Stimulated activated CD4-positive, alpha-beta T cell treated with anti-CD3 and anti-CD28 coated beads, Interleukin-4, amount 100 ng/mL, for 4 hours (primary cell): ENCODE results near the gene LAT.
"Not testable (repeated sequence)": the region's sequence is repeated elsewhere in the genome, so short reads cannot be mapped to it uniquely, and the experiment has no call there.

Experiments
- DNase-seq, 2 experiments: peaks; one replicate each; pipeline ENCODE4 v3.0.0-alpha.2; 2020

LAT gene

GRCh38 chr16:28977703-28978662 lies 6.9 kb upstream of the LAT start:
- peak in 1 of 2 experiments; percentile 26 for DNase-seq

- DNase-seq, result not testable (repeated sequence)
Measured at GRCh38 chr16:28980330-28980729, 4.5 kb upstream of the LAT start.

DNA sequence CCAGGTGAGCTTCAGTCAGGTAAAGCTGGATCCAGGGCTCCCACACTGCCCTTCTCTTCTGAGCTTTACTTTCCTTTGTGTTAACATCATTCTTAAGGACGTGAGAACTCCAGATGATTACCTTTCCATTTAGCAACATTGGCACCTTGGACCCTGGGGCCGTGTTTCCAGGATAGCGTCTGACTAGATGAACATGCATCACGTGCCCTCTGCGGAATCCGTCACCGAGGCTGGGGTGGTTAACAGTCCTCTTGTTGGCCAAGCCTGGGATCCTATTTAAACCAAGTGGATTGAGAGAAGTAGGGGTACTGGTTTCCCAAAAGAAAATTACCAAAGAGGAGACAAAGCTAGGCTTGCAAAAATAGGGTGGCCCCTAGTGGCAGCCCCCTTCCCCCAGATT lies 3.9 kb upstream of the LAT start:
- no peak for DNase-seq

DNA sequence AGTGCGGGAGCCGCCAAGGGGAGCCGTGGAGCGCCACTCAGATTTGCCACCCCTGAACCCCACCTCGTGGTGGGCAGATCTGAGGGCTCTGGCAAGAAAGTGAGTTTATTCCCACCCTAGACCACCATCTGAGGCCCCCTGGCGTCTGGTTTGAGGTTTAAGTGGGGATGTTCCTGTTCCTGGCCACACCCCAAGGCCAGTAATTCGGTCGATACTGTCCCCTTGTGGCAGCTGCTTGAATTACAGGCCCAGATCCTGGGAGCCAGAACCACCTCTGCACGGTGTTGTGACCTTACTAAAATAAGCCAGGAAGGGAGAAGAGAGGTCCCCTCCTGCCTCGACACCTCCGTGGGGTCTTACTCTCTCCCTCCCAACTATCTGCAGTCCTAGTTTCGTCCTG lies 3.3 kb upstream of the LAT start:
- DNase-seq, result peak in 1 of 2 experiments; percentile 15

DNA sequence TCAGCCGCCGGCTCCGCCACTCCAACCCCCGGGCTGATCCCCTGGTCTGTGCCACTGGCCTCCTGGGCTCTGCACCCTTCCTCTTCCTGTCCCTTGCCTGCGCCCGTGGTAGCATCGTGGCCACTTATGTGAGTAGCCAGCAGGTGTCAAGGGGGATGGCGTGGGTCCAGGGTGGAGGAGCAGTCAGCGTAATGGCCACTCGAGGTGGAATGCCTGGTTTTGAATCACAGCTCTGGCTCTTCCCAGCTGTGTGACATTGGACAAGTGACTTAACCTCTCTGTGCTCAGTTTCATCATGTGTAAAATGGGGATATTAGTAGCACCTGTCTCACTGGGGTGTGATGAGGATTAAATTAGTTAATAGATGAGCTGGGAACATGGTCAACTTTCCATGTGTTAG lies 2.4 kb upstream of the LAT start:
- no peak for DNase-seq

GRCh38 chr16:28982949-28983348 lies 1.9 kb upstream of the LAT start:
- DNase-seq, result no peak

- DNase-seq, result no peak
Measured at GRCh38 chr16:28983644-28984043, 1.2 kb upstream of the LAT start.

GRCh38 chr16:28984091-28984490 lies 761 bp upstream of the LAT start:
- no peak for DNase-seq

DNA sequence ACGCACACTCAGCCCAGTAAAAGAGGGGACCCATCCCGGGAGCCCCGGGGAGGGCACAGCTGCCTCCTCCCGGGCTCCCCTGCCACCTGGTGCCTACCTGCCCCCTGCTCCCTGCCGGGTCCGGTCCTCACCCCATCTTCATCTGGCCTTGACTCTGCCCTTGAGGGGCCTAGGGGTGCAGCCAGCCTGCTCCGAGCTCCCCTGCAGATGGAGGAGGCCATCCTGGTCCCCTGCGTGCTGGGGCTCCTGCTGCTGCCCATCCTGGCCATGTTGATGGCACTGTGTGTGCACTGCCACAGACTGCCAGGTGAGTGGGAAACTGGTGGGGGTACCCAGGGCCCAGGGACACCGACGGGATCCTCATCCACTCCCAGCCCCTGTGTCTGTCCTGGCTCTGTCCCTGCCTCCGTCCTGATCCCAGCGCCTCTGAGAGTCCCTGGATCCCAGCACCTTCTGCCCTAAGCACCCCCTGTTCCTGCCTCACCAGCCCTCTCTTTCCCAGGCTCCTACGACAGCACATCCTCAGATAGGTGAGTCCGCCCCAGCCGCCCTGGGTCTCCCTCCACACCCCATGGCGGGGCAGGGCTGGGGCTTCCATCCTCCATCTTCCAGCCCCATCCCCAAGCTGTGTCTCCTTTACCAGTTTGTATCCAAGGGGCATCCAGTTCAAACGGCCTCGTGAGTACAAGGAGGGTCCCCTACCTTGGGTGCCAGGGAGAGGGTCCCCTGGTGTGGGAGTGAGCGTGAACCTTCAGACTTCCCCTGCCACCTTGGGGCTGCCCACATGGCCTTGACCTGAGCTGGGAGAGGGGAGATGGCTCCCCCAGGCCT lies 574 bp downstream of the LAT start:
- DNase-seq, result no peak

GRCh38 chr16:28986046-28986445 lies 1.2 kb downstream of the LAT start:
- DNase-seq, result no peak

DNA sequence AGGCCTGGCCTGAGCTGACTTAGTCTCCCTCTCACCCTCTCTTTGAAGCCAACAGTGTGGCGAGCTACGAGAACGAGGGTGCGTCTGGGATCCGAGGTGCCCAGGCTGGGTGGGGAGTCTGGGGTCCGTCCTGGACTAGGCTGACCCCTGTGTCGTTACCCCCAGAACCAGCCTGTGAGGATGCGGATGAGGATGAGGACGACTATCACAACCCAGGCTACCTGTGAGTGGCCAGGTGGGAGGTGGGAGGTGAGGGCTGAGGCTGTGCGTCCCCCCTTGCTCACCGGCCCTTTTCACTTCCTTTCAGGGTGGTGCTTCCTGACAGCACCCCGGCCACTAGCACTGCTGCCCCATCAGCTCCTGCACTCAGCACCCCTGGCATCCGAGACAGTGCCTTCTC lies 1.6 kb downstream of the LAT start:
- no peak for DNase-seq

- DNase-seq, result no peak
Measured at GRCh38 chr16:28987170-28987853, 2.5 kb downstream of the LAT start.

DNA sequence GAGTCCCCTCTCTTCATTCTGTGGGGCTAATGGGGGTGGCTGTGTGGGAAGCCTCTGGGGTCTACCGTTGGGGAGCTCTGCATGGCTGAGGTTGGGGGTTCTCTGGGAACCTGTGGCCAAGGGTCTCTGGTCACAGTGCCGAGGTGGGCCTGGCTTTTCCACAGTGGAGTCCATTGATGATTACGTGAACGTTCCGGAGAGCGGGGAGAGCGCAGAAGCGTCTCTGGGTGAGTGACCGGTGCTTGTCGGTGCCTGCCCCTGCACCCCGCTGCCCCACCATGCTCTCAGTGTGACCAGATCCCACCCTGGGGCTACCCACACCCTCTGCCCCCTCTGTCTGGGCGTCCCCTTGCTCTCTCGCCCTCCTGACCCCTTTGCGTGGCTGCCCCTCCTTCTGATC lies 4.5 kb downstream of the LAT start:
- DNase-seq, result no peak

GRCh38 chr16:28990375-28991040 lies 5.7 kb downstream of the LAT start:
- DNase-seq, result peak; percentile 63 to 78

DNA sequence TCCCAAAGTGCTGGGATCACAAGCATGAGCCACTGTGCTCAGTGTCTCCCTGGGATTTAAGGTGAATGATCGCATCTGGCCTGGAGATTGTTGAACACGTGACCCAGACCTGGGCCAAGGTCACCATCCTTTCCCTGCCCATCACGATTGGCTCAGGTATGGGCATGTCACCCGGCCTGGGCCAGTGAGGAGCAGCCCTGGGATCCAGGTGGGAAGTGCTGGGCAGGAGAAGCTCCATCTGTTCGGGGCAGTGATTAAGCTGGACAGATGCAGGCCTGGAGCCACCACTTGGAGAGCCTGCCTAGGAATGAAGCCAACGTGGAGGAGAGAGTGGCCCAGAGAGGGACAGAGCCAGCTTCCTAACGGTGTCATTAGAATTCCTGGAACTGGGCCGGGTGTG lies 6.8 kb downstream of the LAT start:
- no peak for DNase-seq

DNA sequence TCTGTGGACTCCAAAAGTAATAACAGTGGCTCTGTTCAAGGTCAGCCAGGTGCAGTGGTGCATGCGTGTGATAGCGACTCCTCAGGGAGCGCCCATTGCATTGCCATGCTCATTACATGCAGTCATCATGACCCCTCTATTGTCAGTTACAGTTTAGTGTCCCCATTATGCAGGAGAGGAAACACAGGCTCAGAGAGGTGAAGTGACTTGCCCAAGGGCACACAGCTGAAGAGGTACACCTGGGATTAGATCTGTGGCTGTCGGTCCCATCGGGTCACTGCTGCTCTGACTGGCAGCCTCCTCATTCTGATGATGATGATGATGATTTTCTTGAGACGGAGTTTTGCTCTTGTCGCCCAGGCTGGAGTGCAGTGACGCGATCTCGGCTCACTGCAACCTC lies 7.6 kb downstream of the LAT start:
- DNase-seq, result no peak

- no peak for DNase-seq
Measured at GRCh38 chr16:28998837-28999236, 14.0 kb downstream of the LAT start.

- no peak for DNase-seq
Measured at GRCh38 chr16:28999577-28999976, 14.7 kb downstream of the LAT start.

- DNase-seq, result no peak
Measured at GRCh38 chr16:29000019-29000418, 15.2 kb downstream of the LAT start.

DNA sequence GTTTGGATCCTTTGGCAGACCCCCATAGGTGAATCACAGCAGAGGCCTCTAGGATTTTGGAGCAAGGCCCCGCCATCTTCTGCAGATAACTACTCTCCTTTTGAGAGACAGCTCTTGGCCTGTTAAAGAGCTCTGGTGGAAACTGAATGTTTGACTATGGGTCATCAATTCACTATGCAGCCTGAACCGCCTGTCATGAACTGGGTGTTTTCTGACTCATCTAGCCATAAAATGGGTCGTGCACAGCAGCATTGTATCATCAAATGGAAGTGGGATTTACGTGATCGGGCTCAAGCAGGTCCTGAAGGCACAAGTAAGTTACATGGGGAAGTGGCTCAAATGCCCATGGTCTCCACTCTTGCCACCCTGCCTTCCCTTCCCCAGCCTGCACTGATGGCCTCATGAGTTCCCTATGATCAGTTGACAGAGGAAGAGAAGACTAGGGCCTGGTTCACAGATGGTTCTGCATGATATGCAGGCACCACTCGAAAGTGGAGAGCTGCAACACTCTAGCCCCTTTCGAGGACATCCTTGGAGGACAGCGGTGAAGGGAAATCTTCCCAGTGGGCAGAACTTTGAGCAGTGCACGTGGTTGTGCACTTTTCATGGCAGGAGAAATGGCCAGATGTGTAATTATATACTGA lies 19.8 kb downstream of the LAT start:
- not testable (repeated sequence) for DNase-seq

- peak; percentile 61 to 81 for DNase-seq
Measured at GRCh38 chr16:29007730-29008593, 23.1 kb downstream of the LAT start.
